SH-SY5Y (cell line): ENCODE data around the gene CCM2.

Source experiments
- GATA2 ChIP-seq: IDR thresholded peaks from 2 replicates; pipeline ENCODE4 v1.6.1; 2011; ENCODE audit warnings: mild to moderate bottlenecking, low read depth, low read length
- GATA3 ChIP-seq: IDR thresholded peaks from 2 replicates; pipeline ENCODE4 v1.6.1; 2011; ENCODE audit warnings: low read depth, mild to moderate bottlenecking, low read length, moderate library complexity

- no peak for TF ChIP-seq GATA2
- no peak for TF ChIP-seq GATA3
Measured at GRCh38 chr7:45098983-45099839, 99.2 kb downstream of the CCM2 start.
